Ovary (tissue), 3 donors: Measurements from ENCODE around the gene IPCEF1.

Source experiments
- CTCF ChIP-seq, 3 donors: fragments of 450-650 bp in 2 of 3; fragments of 200-600 bp in 1 of 3; IDR thresholded peaks; one replicate each; pipeline versions ENCODE4 v1.5.1 to v1.8.0; 2016 to 2022; ENCODE audit warnings: antibody characterized with exemption in 3 of 3, mild to moderate bottlenecking in 1 of 3
- EP300 ChIP-seq: sonication (generic); formaldehyde crosslinking; IDR thresholded peaks from one replicate; pipeline ENCODE4 v1.6.1; 2017; ENCODE audit warnings: antibody characterized with exemption
- POLR2A ChIP-seq: fragments of 450-650 bp; IDR thresholded peaks from one replicate; pipeline ENCODE4 v1.6.1; 2017; ENCODE audit warnings: antibody characterized with exemption, mild to moderate bottlenecking, moderate library complexity
- donor health status: DM: no; HTN: no; CAD: no.

GRCh38 chr6:154164397-154164796, 192.2 kb downstream of the IPCEF1 start:
- TF ChIP-seq CTCF (IDR thresholded peaks at IDR 0.05) (no peak), POLR2A (no peak), EP300 (no peak)
